ENCODE results near the gene SAP30L.

The SAP30L gene

DNA sequence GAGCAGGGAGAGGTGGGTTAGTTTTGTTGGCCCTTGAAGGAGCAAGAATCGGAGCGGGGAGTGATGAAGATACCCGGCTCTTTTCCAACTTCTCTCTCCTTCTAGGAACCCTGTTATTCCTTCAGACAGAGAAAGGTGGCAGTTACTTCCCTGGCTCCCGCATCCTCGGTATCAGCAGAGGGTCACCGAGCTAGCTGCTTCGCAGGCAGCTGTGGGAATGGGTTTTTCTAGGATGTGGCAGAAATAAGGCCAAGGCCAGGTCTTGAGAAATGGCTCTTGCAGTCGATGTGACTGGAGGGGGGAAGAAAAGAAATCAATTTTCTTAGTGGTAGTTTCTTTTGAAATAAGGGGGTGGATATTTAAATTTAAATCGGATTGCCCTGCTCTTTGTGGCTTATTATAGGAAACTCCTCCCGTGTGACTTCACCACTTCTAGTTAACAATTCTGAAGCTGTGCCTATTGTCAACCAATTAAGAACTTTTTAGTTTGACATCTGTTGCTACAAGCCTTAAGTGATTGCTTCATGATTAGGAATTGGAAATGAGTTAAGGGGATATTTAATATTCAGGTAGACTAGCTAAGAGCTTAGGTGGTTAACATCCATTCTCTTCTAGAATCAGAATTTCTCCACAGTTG is 1.4 kb downstream of the SAP30L start:
- peak overlapping the region; percentile 98 for H3K4me3 ChIP-seq (ENCODE audit: low read depth, low read length)
- no peaks in the 10 kb centered on the region for H3K9me3 ChIP-seq (ENCODE audit: control insufficient read depth, insufficient read depth, low read length)
- peaks cover 6% of the 10 kb centered on the region for H3K36me3 ChIP-seq (ENCODE audit: control insufficient read depth, insufficient read depth, low read length)
- peaks cover 4% of the 10 kb centered on the region for H3K4me1 ChIP-seq (ENCODE audit: control insufficient read depth, insufficient read depth, low read length)
- no peak overlapping the region for H3K9ac ChIP-seq (ENCODE audit: low read depth, low read length)
- H3K27me3 ChIP-seq (ENCODE audit: control insufficient read depth, insufficient read depth, low read length): no peaks in the 10 kb centered on the region

DNA sequence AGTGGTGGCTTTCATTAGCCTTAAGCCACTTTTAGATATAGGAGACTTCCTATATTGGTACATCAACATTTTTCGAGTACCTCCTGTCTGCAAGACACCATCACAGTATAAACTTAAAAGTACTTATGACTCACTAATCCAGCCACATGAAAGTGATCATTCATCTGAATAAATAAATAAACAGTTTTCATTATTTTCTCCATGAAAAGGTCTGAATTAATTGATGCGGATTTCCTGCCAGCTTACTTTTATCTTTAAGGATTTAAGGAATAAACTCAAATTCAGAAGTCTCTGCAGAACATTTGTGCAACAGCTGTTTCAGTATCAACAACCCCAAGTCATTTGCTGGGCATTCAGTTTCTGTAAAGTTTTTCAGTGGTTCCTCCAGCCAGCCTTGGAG is 4.0 kb downstream of the SAP30L start:
- Histone ChIP-seq H3K9me3 (ENCODE audit: control insufficient read depth, insufficient read depth, low read length) (no peaks in the 10 kb centered on the region), H3K4me3 (ENCODE audit: low read depth, low read length) (no peak overlapping the region), H3K36me3 (ENCODE audit: control insufficient read depth, insufficient read depth, low read length) (peaks cover 2% of the 10 kb centered on the region), H3K4me1 (ENCODE audit: control insufficient read depth, insufficient read depth, low read length) (peaks cover 4% of the 10 kb centered on the region), H3K27me3 (ENCODE audit: control insufficient read depth, insufficient read depth, low read length) (no peaks in the 10 kb centered on the region), H3K9ac (ENCODE audit: low read depth, low read length) (no peak overlapping the region)

DNA sequence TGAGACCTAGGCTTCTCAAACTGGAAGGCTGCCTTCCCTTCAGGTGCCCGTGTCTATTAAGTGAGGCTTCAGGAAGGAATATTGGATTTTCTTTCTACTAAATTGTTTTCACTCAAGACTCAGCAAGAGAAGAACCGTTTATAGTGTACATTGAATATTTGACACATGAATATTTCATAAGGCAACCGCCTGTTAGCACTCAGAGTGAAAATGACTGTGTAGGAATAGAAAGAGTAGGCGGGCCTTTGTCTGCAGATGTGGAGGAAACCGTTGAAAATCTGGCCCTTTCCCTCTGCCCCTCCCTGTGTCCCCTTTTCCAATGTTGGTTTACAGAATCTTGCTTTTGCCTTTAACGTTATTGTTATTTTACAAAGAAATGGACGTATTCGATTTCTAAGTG is 6.2 kb downstream of the SAP30L start:
- H3K9me3 ChIP-seq (ENCODE audit: control insufficient read depth, insufficient read depth, low read length): no peaks in the 10 kb centered on the region
- no peaks in the 10 kb centered on the region for H3K27me3 ChIP-seq (ENCODE audit: control insufficient read depth, insufficient read depth, low read length)
- H3K36me3 ChIP-seq (ENCODE audit: control insufficient read depth, insufficient read depth, low read length): peaks cover 6% of the 10 kb centered on the region
- no peak overlapping the region for H3K9ac ChIP-seq (ENCODE audit: low read depth, low read length)
- H3K4me3 ChIP-seq (ENCODE audit: low read depth, low read length): no peak overlapping the region
- H3K4me1 ChIP-seq (ENCODE audit: control insufficient read depth, insufficient read depth, low read length): peaks cover 4% of the 10 kb centered on the region

DNA sequence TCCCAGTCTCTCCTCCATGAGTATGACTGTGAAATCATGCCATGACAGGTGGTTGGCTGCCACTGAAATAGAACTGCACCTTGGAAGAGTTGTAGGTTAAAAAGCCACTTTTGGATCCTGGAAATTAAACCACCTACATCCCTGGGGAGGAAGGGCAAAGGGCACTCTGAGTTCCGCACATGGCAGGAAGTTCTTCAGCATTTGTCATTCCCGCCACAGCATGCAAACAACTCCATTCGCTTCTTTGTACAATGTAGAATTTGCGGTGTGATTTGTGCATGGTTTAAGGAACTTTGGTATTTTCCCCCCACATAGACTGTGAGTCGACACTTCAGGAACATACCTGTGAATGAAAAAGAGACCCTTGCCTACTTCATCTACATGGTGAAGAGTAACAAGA is 9.8 kb downstream of the SAP30L start:
- no peaks in the 10 kb centered on the region for H3K9me3 ChIP-seq (ENCODE audit: control insufficient read depth, insufficient read depth, low read length)
- H3K36me3 ChIP-seq (ENCODE audit: control insufficient read depth, insufficient read depth, low read length): peaks cover 6% of the 10 kb centered on the region

DNA sequence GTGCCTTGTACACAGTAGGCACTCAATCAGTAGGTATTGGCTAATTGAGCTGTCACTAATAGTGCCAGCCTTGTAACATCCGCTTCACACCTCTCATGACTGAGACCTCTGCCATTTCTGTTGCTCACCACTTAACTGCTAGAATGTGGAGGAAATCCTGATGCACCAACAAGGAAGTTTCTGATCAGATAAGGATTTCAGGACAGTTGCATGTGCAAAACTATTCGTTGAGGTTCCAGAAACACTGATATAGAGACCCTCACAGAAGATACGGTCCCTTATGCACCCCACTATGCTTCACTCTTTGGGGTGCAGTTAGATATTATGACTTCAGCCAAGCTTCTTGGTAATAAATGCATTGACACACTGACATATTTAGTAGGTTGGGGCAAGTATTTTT is 10.7 kb downstream of the SAP30L start:
- Histone ChIP-seq H3K36me3 (ENCODE audit: control insufficient read depth, insufficient read depth, low read length) (peaks cover 6% of the 10 kb centered on the region), H3K27me3 (ENCODE audit: control insufficient read depth, insufficient read depth, low read length) (no peaks in the 10 kb centered on the region), H3K9me3 (ENCODE audit: control insufficient read depth, insufficient read depth, low read length) (no peaks in the 10 kb centered on the region), H3K4me1 (ENCODE audit: control insufficient read depth, insufficient read depth, low read length) (no peaks in the 10 kb centered on the region), H3K4me3 (ENCODE audit: low read depth, low read length) (no peak overlapping the region), H3K9ac (ENCODE audit: low read depth, low read length) (no peak overlapping the region)

More for the DNA sequence above, 9.8 kb downstream of the SAP30L start:
- Histone ChIP-seq H3K4me3 (ENCODE audit: low read depth, low read length) (no peak overlapping the region), H3K9ac (ENCODE audit: low read depth, low read length) (no peak overlapping the region), H3K27me3 (ENCODE audit: control insufficient read depth, insufficient read depth, low read length) (no peaks in the 10 kb centered on the region), H3K4me1 (ENCODE audit: control insufficient read depth, insufficient read depth, low read length) (no peaks in the 10 kb centered on the region)

DNA sequence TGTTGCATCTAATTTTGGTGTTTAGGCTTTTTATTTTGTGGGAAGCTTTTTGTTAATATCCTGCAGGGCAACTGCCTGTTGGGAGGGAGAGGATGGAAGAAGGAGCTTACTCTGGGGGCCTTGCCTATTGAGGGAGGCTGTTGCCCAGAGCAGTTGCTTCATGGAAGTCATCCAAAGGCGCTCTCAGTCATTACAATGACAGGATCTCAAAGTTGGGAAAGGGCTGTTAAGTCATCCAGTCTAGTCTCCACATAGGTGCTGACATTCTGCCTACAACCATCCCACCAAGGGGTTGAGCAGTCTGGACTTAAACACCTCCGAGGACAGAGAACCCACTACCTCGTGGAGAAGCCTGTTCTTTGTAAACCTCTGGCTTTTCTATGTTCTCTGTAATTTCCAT is 13.2 kb downstream of the SAP30L start:
- Histone ChIP-seq H3K4me1 (ENCODE audit: control insufficient read depth, insufficient read depth, low read length) (no peaks in the 10 kb centered on the region), H3K27me3 (ENCODE audit: control insufficient read depth, insufficient read depth, low read length) (no peaks in the 10 kb centered on the region), H3K36me3 (ENCODE audit: control insufficient read depth, insufficient read depth, low read length) (peaks cover 5% of the 10 kb centered on the region), H3K9ac (ENCODE audit: low read depth, low read length) (no peak overlapping the region), H3K9me3 (ENCODE audit: control insufficient read depth, insufficient read depth, low read length) (no peaks in the 10 kb centered on the region), H3K4me3 (ENCODE audit: low read depth, low read length) (no peak overlapping the region)

DNA sequence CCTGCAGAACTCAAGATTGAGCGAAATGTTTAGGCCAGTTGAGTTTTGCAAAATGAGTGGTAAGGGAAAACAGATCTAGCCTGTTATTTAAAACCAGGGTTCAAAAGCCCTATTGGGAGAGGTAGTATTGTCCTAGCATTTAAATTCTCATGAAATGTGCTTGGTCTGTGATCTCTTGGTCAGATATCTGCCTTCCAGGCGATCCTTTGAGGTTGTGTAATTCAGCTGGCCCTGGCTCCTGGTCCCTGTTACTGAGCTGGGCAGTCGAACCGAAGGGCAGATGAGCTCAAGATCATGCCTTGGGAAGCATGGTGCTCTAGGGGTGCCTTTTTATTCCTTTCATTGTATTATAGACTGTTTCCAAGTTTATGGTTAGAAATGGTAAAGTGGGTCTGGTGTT is 14.4 kb downstream of the SAP30L start:
- Histone ChIP-seq H3K4me1 (ENCODE audit: control insufficient read depth, insufficient read depth, low read length) (no peaks in the 10 kb centered on the region), H3K9me3 (ENCODE audit: control insufficient read depth, insufficient read depth, low read length) (no peaks in the 10 kb centered on the region), H3K27me3 (ENCODE audit: control insufficient read depth, insufficient read depth, low read length) (no peaks in the 10 kb centered on the region), H3K4me3 (ENCODE audit: low read depth, low read length) (no peak overlapping the region), H3K9ac (ENCODE audit: low read depth, low read length) (no peak overlapping the region), H3K36me3 (ENCODE audit: control insufficient read depth, insufficient read depth, low read length) (peaks cover 2% of the 10 kb centered on the region)

DNA sequence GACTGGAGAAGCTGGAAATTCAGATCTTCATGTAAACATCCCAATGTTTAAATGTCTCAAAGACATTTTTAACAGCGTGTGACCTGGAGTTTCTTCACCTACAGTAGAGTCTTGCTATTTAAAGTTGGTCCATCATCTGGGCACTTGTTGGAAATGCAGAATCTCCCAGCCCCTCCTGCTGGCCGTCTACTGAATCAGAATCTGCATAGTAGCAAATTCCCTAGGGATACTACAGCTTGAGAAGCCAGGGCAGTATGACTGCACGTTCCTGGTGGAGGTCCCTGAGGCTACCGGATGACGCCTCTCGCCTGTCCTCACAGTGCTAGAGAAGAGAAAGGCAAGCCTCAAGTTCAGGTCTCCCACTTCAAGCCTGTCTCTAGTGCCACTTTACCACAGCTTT is 15.7 kb downstream of the SAP30L start:
- Histone ChIP-seq H3K27me3 (ENCODE audit: control insufficient read depth, insufficient read depth, low read length) (peaks cover 7% of the 10 kb centered on the region), H3K9me3 (ENCODE audit: control insufficient read depth, insufficient read depth, low read length) (no peaks in the 10 kb centered on the region), H3K4me3 (ENCODE audit: low read depth, low read length) (no peak overlapping the region), H3K36me3 (ENCODE audit: control insufficient read depth, insufficient read depth, low read length) (no peaks in the 10 kb centered on the region), H3K9ac (ENCODE audit: low read depth, low read length) (no peak overlapping the region), H3K4me1 (ENCODE audit: control insufficient read depth, insufficient read depth, low read length) (no peaks in the 10 kb centered on the region)

DNA sequence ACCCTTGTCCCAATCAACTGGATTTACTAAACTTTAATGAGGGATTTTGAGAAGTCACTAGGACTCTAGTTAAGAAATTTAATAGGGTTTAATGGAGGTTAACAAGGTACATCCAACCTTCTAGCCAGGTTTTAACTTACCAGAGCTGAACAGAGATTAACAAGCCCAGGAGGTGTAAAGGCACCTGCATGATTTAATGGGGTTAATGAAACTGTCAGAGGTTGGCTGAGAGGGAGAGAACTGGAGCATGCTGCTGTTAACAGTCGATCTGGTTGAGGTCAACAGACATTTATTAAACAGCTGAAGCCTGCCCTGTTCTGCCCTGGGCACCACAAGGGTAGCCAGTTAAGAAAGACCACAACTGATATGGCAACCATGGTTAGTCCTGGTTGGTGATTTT is 18.6 kb downstream of the SAP30L start:
- Histone ChIP-seq H3K36me3 (ENCODE audit: control insufficient read depth, insufficient read depth, low read length) (no peaks in the 10 kb centered on the region), H3K9me3 (ENCODE audit: control insufficient read depth, insufficient read depth, low read length) (no peaks in the 10 kb centered on the region), H3K27me3 (ENCODE audit: control insufficient read depth, insufficient read depth, low read length) (peaks cover 35% of the 10 kb centered on the region), H3K4me1 (ENCODE audit: control insufficient read depth, insufficient read depth, low read length) (no peaks in the 10 kb centered on the region), H3K4me3 (ENCODE audit: low read depth, low read length) (no peak overlapping the region), H3K9ac (ENCODE audit: low read depth, low read length) (no peak overlapping the region)

DNA sequence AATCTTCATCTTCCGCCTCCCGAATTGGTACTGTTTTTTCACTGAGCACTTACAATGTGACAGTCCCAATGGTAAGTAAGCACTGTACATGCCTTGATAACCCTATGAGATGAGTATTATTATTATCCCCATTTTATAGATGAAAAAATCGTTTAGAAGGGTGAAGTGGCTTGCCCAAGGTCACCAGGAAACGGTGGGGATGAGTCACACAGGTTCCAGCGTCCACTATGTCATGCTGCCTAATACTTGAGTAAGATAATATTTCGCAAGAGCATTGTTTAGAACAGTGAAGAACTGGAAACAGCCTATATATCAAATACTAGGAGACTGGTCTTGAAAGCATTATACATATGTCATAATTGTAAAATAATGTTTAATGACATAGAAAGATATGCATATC is 19.4 kb downstream of the SAP30L start:
- Histone ChIP-seq H3K4me3 (ENCODE audit: low read depth, low read length) (no peak overlapping the region), H3K36me3 (ENCODE audit: control insufficient read depth, insufficient read depth, low read length) (no peaks in the 10 kb centered on the region), H3K27me3 (ENCODE audit: control insufficient read depth, insufficient read depth, low read length) (peaks cover 42% of the 10 kb centered on the region), H3K9me3 (ENCODE audit: control insufficient read depth, insufficient read depth, low read length) (no peaks in the 10 kb centered on the region), H3K9ac (ENCODE audit: low read depth, low read length) (no peak overlapping the region), H3K4me1 (ENCODE audit: control insufficient read depth, insufficient read depth, low read length) (no peaks in the 10 kb centered on the region)

DNA sequence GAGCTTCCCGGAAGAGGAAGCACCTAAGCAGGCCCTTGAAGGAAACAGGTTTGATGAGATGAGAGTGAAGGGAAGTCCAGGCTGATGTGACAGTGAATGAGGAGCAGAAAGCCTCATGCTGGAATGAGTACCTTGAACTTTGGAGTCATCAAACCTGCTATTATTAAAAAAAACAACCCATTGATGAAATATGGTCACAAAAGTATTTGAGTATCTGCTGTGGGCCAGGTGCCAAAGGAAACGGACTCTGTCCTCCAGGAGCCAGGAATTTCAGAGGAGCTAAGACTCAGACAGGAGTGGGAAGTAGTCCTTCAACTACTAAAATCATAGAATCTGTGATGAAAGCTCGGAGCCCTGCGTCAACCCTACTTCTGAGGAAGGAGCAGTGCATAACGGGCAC is 20.4 kb downstream of the SAP30L start:
- Histone ChIP-seq H3K4me1 (ENCODE audit: control insufficient read depth, insufficient read depth, low read length) (no peaks in the 10 kb centered on the region), H3K9me3 (ENCODE audit: control insufficient read depth, insufficient read depth, low read length) (no peaks in the 10 kb centered on the region), H3K27me3 (ENCODE audit: control insufficient read depth, insufficient read depth, low read length) (peaks cover 52% of the 10 kb centered on the region), H3K36me3 (ENCODE audit: control insufficient read depth, insufficient read depth, low read length) (no peaks in the 10 kb centered on the region), H3K4me3 (ENCODE audit: low read depth, low read length) (no peak overlapping the region), H3K9ac (ENCODE audit: low read depth, low read length) (no peak overlapping the region)

DNA sequence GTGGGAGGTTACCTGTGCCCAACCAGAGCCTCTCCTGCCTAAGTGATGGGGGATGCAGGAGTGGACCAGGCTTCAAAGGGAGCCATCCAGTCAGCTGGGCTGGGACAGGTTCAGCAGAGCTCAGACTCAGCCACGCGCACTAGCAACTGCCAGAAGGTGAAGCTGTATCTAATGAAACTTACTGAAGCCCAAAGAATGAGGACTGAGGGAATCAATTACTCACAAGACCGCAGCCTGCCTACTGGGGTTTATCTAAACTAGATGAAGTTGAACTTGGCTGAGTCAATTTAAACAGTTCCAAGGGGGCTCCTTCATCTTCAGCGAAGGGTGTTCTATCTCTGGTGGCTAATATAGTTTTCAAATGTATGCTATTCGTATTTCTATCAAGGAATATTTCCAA is 20.9 kb downstream of the SAP30L start:
- no peak overlapping the region for H3K9ac ChIP-seq (ENCODE audit: low read depth, low read length)
- no peak overlapping the region for H3K4me3 ChIP-seq (ENCODE audit: low read depth, low read length)
- peaks cover 57% of the 10 kb centered on the region for H3K27me3 ChIP-seq (ENCODE audit: control insufficient read depth, insufficient read depth, low read length)
- no peaks in the 10 kb centered on the region for H3K4me1 ChIP-seq (ENCODE audit: control insufficient read depth, insufficient read depth, low read length)
- H3K9me3 ChIP-seq (ENCODE audit: control insufficient read depth, insufficient read depth, low read length): no peaks in the 10 kb centered on the region
- no peaks in the 10 kb centered on the region for H3K36me3 ChIP-seq (ENCODE audit: control insufficient read depth, insufficient read depth, low read length)

Data from iPS-15b (cell line).